BJ (cell line): Measurements from ENCODE around the gene MFSD1. TPM values are rescaled to one million over a fixed set of nuclear protein-coding genes. Genes with fewer than 3 reads are reported as not detected.

Experiments
- CTCF ChIA-PET: fragments of 350-600 bp; formaldehyde crosslinking; extraction: SDS; loops from one replicate; lab custom pipeline; 2021; ENCODE audit warnings: antibody characterized with exemption, inconsistent platforms; lab: Yijun Ruan, JAX
- POLR2A ChIA-PET: fragments of 300-600 bp; sonication (Branson Sonifier 250); formaldehyde crosslinking; extraction: SDS; loops from one replicate; lab custom pipeline; 2021; ENCODE audit warnings: antibody characterized with exemption; lab: Charles Lee
- DNase-seq: peaks from one replicate; pipeline ENCODE4 v3.0.0-alpha.2; 2011; ENCODE audit warnings: low read depth
- H3K27me3 ChIP-seq: 2 replicates; pipeline ENCODE4 v1.6.0; 2011; ENCODE audit warnings: low read length; ENCODE audit not compliant: control insufficient read depth, insufficient read depth
- H3K36me3 ChIP-seq: 2 replicates; pipeline ENCODE4 v1.5.1; 2011; ENCODE audit warnings: low read length; ENCODE audit not compliant: control insufficient read depth, insufficient read depth
- H3K4me3 ChIP-seq: 2 replicates; pipeline ENCODE4 v1.5.1; 2011; ENCODE audit warnings: low read depth, mild to moderate bottlenecking, control low read depth, low read length
- CTCF ChIP-seq: IDR thresholded peaks from 2 replicates; pipeline ENCODE4 v1.5.1; 2011; ENCODE audit warnings: low read depth, mild to moderate bottlenecking, control low read depth, inconsistent platforms, low read length, moderate library complexity; ENCODE audit not compliant: insufficient read depth
- polyA plus RNA-seq: library from polyadenylated mRNA; depleted of rRNA; stranded (reverse); fragments of >200 nt; gene quantifications from 2 replicates; pipeline ENCODE4 v1.2.3, GENCODE V29; 2011

MFSD1 gene
- polyA plus RNA-seq, 1 experiment, result 69.8 TPM

GRCh38 chr3:158810823-158811724 is 9.2 kb downstream of the MFSD1 start:
- ChIA-PET POLR2A (no interaction called here), CTCF (interaction anchor here (0.8 to 1.7 kb wide), 4 partner anchors 9 to 35 kb away, joined by 3 to 5 read pairs (median 4); partner anchors contain the start of gene MFSD1)
- peaks cover 11% of the 10 kb centered on the region for H3K36me3 ChIP-seq
- no peak for TF ChIP-seq CTCF
- no peak overlapping the region for H3K4me3 ChIP-seq
- DNase-seq, result no peak
- no peaks in the 10 kb centered on the region for H3K27me3 ChIP-seq

- POLR2A ChIA-PET, result no interaction called here
- H3K36me3 ChIP-seq, result peaks cover 7% of the 10 kb centered on the region
Measured at GRCh38 chr3:158819282-158819681, 17.4 kb downstream of the MFSD1 start.

GRCh38 chr3:158820521-158820920 is 18.7 kb downstream of the MFSD1 start:
- H3K27me3 ChIP-seq, result no peaks in the 10 kb centered on the region
- ChIA-PET CTCF (interaction anchor here (1.0 to 1.1 kb wide), 2 partner anchors 15 to 19 kb away, joined by 3 read pairs; partner anchors contain the start of gene MFSD1), POLR2A (no interaction called here)
- no peak for TF ChIP-seq CTCF
- no peak overlapping the region for H3K4me3 ChIP-seq
- DNase-seq, result no peak
- peaks cover 6% of the 10 kb centered on the region for H3K36me3 ChIP-seq

More at GRCh38 chr3:158819282-158819681, 17.4 kb downstream of the MFSD1 start:
- no peak for TF ChIP-seq CTCF
- DNase-seq, result no peak
- H3K27me3 ChIP-seq, result no peaks in the 10 kb centered on the region
- H3K4me3 ChIP-seq, result no peak overlapping the region
- CTCF ChIA-PET, result interaction anchor here (1.2 to 1.4 kb wide), 2 partner anchors 11 to 26 kb away, joined by 3 to 4 read pairs; no protein-coding TSS in a partner anchor

- DNase-seq, result no peak
- Histone ChIP-seq H3K4me3 (no peak overlapping the region), H3K27me3 (no peaks in the 10 kb centered on the region), H3K36me3 (peaks cover 6% of the 10 kb centered on the region)
- ChIA-PET CTCF (no interaction called here), POLR2A (no interaction called here)
- TF ChIP-seq CTCF, result no peak
Measured at GRCh38 chr3:158821847-158822246, 20.0 kb downstream of the MFSD1 start.

GRCh38 chr3:158823426-158823825 is 21.6 kb downstream of the MFSD1 start:
- CTCF ChIA-PET, result interaction anchor here (1.0 kb wide), 1 partner anchor 32 kb away, joined by 3 read pairs; no protein-coding TSS in a partner anchor
- peaks cover 6% of the 10 kb centered on the region for H3K36me3 ChIP-seq

More at GRCh38 chr3:158823426-158823825, 21.6 kb downstream of the MFSD1 start:
- Histone ChIP-seq H3K27me3 (no peaks in the 10 kb centered on the region), H3K4me3 (no peak overlapping the region)
- no peak for DNase-seq
- POLR2A ChIA-PET, result no interaction called here
- no peak for TF ChIP-seq CTCF
